ENCODE measurements around the gene ZNF330.

Gene ZNF330

GRCh38 chr4:141193516-141194034 is 27.1 kb upstream of the ZNF330 start:
- no peak for TF ChIP-seq CTCF (IDR thresholded peaks at IDR 0.05)
- no peak for TF ChIP-seq ZFX (IDR thresholded peaks at IDR 0.05; ENCODE audit: borderline replicate concordance)
- H3K27ac ChIP-seq: no peak overlapping the region

GRCh38 chr4:141195095-141195707 is 25.5 kb upstream of the ZNF330 start:
- H3K27ac ChIP-seq: no peak overlapping the region
- TF ChIP-seq CTCF (IDR thresholded peaks at IDR 0.05) (no peak), ZFX (IDR thresholded peaks at IDR 0.05; ENCODE audit: borderline replicate concordance) (no peak)

GRCh38 chr4:141196227-141196933 is 24.3 kb upstream of the ZNF330 start:
- no peak overlapping the region for H3K27ac ChIP-seq
- TF ChIP-seq ZFX (IDR thresholded peaks at IDR 0.05; ENCODE audit: borderline replicate concordance) (no peak), CTCF (IDR thresholded peaks at IDR 0.05) (no peak)

GRCh38 chr4:141207961-141208360 is 12.7 kb upstream of the ZNF330 start:
- no peak overlapping the region for H3K27ac ChIP-seq
- no peak for TF ChIP-seq ZFX (IDR thresholded peaks at IDR 0.05; ENCODE audit: borderline replicate concordance)
- no peak for TF ChIP-seq CTCF (IDR thresholded peaks at IDR 0.05)

GRCh38 chr4:141210168-141210567 is 10.5 kb upstream of the ZNF330 start:
- H3K27ac ChIP-seq: no peak overlapping the region

GRCh38 chr4:141213550-141213991 is 7.1 kb upstream of the ZNF330 start:
- no peak overlapping the region for H3K27ac ChIP-seq
- TF ChIP-seq ZFX (IDR thresholded peaks at IDR 0.05; ENCODE audit: borderline replicate concordance) (no peak), CTCF (IDR thresholded peaks at IDR 0.05) (no peak)

More at GRCh38 chr4:141210168-141210567, 10.5 kb upstream of the ZNF330 start:
- TF ChIP-seq CTCF (IDR thresholded peaks at IDR 0.05) (no peak), ZFX (IDR thresholded peaks at IDR 0.05; ENCODE audit: borderline replicate concordance) (no peak)

- TF ChIP-seq ZFX (IDR thresholded peaks at IDR 0.05; ENCODE audit: borderline replicate concordance) (no peak), CTCF (IDR thresholded peaks at IDR 0.05) (no peak)
- no peak overlapping the region for H3K27ac ChIP-seq
Measured at GRCh38 chr4:141215030-141215429, 5.7 kb upstream of the ZNF330 start.

Data from 22Rv1 (cell line).